ENCODE data around the gene TEAD1.

The TEAD1 gene

DNA sequence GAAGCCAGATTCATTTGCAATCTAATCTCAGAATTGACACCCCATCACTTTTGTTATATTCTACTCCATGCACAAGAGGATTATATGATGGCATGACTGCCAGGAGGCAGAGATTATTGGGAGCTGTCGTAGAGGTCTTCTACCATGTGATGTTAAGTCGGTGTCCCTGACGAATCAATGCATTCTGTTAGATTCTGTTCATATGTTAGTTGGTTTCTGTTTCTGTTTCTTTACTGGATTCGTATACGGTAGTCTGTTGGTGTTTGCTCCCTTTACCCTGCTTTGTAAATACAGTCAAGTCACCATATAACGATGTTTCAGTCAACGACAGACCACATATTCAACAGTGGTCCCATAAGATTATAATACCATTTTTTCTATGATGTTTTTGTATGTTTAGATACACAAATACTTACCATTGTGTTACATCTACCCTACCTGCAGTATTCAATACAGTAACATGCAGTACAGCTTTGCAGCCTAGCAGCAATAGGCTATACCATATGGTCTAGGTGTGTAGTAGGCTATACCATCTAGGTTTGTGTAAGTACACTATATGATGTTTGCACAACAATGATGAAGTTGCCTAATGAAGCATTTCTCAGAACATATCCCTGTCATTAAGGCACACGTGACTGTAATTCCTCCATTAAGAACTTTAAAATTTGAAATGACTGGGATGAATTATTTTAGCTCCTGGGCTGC lies 312.1 kb downstream of the TEAD1 start:
- no peak for DNase-seq (ENCODE audit: insufficient read length, low spot score)

GRCh38 chr11:12989428-12990161 lies 315.4 kb downstream of the TEAD1 start:
- FAIRE-seq (no peak), DNase-seq (ENCODE audit: insufficient read length, low spot score) (no peak)
- TF ChIP-seq, protein P1, sequence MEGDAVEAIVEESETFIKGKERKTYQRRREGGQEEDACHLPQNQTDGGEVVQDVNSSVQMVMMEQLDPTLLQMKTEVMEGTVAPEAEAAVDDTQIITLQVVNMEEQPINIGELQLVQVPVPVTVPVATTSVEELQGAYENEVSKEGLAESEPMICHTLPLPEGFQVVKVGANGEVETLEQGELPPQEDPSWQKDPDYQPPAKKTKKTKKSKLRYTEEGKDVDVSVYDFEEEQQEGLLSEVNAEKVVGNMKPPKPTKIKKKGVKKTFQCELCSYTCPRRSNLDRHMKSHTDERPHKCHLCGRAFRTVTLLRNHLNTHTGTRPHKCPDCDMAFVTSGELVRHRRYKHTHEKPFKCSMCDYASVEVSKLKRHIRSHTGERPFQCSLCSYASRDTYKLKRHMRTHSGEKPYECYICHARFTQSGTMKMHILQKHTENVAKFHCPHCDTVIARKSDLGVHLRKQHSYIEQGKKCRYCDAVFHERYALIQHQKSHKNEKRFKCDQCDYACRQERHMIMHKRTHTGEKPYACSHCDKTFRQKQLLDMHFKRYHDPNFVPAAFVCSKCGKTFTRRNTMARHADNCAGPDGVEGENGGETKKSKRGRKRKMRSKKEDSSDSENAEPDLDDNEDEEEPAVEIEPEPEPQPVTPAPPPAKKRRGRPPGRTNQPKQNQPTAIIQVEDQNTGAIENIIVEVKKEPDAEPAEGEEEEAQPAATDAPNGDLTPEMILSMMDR (IDR thresholded peaks at IDR 0.05; ENCODE audit: insufficient read depth, missing control alignments): no peak

More for the DNA sequence above, 312.1 kb downstream of the TEAD1 start:
- TF ChIP-seq, protein P1 (IDR thresholded peaks at IDR 0.05; ENCODE audit: insufficient read depth, missing control alignments): no peak
- no peak for FAIRE-seq

GRCh38 chr11:12990162-12990480 lies 315.9 kb downstream of the TEAD1 start:
- TF ChIP-seq, protein P1 (IDR thresholded peaks at IDR 0.05; ENCODE audit: insufficient read depth, missing control alignments): no peak
- no peak for DNase-seq (ENCODE audit: insufficient read length, low spot score)
- no peak for FAIRE-seq

GRCh38 chr11:12991426-12991825 lies 317.2 kb downstream of the TEAD1 start:
- FAIRE-seq: no peak
- no peak for DNase-seq (ENCODE audit: insufficient read length, low spot score)
- TF ChIP-seq, protein P1 (IDR thresholded peaks at IDR 0.05; ENCODE audit: insufficient read depth, missing control alignments): no peak

- no peak for DNase-seq (ENCODE audit: insufficient read length, low spot score)
- no peak for FAIRE-seq
- TF ChIP-seq, protein P1 (IDR thresholded peaks at IDR 0.05; ENCODE audit: insufficient read depth, missing control alignments): no peak
Observed at GRCh38 chr11:12993626-12994025, 319.4 kb downstream of the TEAD1 start.
